Measurements from ENCODE around the gene TSPAN4.

Gene TSPAN4

GRCh38 chr11:883527-883926 is 40.9 kb downstream of the TSPAN4 start:
- in situ Hi-C loops (cut with HindIII; ENCODE audit: low sequenced_read_pairs), result no loop called here

- in situ Hi-C loops (cut with HindIII; ENCODE audit: low sequenced_read_pairs), result no loop called here
Observed at GRCh38 chr11:884578-885070, 42.0 kb downstream of the TSPAN4 start.

GRCh38 chr11:886568-886967 is 43.9 kb downstream of the TSPAN4 start:
- in situ Hi-C loops (cut with HindIII; ENCODE audit: low sequenced_read_pairs), result no loop called here

GRCh38 chr11:887589-887988 is 44.9 kb downstream of the TSPAN4 start:
- in situ Hi-C loops (cut with HindIII; ENCODE audit: low sequenced_read_pairs), result no loop called here

- in situ Hi-C loops (cut with HindIII; ENCODE audit: low sequenced_read_pairs), result no loop called here
Observed at GRCh38 chr11:888310-889212, 45.9 kb downstream of the TSPAN4 start.

- in situ Hi-C loops (cut with HindIII; ENCODE audit: low sequenced_read_pairs), result no loop called here
Observed at GRCh38 chr11:889257-889656, 46.6 kb downstream of the TSPAN4 start.

GRCh38 chr11:889687-890475 is 47.2 kb downstream of the TSPAN4 start:
- in situ Hi-C loops (cut with HindIII; ENCODE audit: low sequenced_read_pairs), result no loop called here

- in situ Hi-C loops (cut with HindIII; ENCODE audit: low sequenced_read_pairs), result no loop called here
Observed at GRCh38 chr11:890794-891540, 48.3 kb downstream of the TSPAN4 start.

GRCh38 chr11:893008-893654 is 50.5 kb downstream of the TSPAN4 start:
- in situ Hi-C loops (cut with HindIII; ENCODE audit: low sequenced_read_pairs), result no loop called here

- in situ Hi-C loops (cut with HindIII; ENCODE audit: low sequenced_read_pairs), result no loop called here
Observed at GRCh38 chr11:894575-895201, 52.0 kb downstream of the TSPAN4 start.

GRCh38 chr11:895331-896110 is 52.9 kb downstream of the TSPAN4 start:
- in situ Hi-C loops (cut with HindIII; ENCODE audit: low sequenced_read_pairs), result no loop called here

- in situ Hi-C loops (cut with HindIII; ENCODE audit: low sequenced_read_pairs), result no loop called here
Observed at GRCh38 chr11:897253-898142, 54.8 kb downstream of the TSPAN4 start.

GRCh38 chr11:898143-898511 is 55.5 kb downstream of the TSPAN4 start:
- in situ Hi-C loops (cut with HindIII; ENCODE audit: low sequenced_read_pairs), result no loop called here

GRCh38 chr11:898540-899190 is 56.0 kb downstream of the TSPAN4 start:
- in situ Hi-C loops (cut with HindIII; ENCODE audit: low sequenced_read_pairs), result no loop called here

- in situ Hi-C loops (cut with HindIII; ENCODE audit: low sequenced_read_pairs), result no loop called here
Observed at GRCh38 chr11:899724-900123, 57.1 kb downstream of the TSPAN4 start.

- in situ Hi-C loops (cut with HindIII; ENCODE audit: low sequenced_read_pairs), result no loop called here
Observed at GRCh38 chr11:900545-900944, 57.9 kb downstream of the TSPAN4 start.

- in situ Hi-C loops (cut with HindIII; ENCODE audit: low sequenced_read_pairs), result no loop called here
Observed at GRCh38 chr11:901452-902061, 58.9 kb downstream of the TSPAN4 start.

- in situ Hi-C loops (cut with HindIII; ENCODE audit: low sequenced_read_pairs), result no loop called here
Observed at GRCh38 chr11:904380-904779, 61.7 kb downstream of the TSPAN4 start.
